GM12872 (cell line): ENCODE data around the gene SNRK.

Source experiments
- CTCF ChIP-seq: IDR thresholded peaks from 3 replicates; pipeline ENCODE4 v1.5.1; 2011; ENCODE audit warnings: low read depth, mild to moderate bottlenecking, low read length, moderate library complexity; ENCODE audit not compliant: insufficient read depth

Gene SNRK

DNA sequence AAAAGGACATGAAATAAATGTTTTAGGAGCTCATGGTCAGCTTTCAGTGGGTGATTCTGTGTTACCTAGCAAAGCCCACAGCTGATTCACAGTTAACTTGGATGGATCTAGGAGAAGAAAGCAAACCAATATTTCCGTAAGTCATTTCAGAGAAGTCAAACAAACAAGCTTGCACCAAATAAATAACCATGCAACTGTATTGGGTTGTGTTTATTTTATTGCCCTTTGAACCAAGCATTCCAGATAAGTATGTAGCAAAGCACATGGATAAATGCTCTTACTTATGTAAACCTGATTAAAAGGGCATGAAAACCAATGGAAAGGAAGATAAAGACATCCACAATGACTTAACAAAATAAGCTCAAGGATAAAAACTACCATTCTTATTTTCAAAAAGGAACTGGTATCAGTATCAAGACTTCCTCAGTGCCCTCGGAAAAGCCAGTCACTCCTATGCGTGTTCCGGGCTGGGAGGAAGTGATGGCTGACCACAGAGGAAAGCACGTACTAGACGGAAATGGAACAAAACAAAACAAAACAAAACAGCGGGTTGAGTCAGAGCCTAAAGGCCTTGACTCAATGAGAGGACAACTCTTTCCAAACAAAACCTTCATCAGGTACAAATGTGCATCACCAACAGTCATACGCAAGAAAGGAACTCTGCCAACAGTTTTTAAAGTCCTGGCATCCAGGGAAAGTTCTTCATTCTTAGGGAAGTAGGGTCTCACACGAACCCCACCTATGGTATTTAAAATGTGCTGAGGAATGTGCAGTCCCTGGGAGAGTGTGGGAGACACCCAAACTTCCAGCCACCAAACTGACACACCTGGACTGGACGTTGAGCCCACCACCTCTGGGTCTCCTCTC, 103.3 kb downstream of the SNRK start:
- no peak for TF ChIP-seq CTCF

GRCh38 chr3:43390255-43390588, 103.9 kb downstream of the SNRK start:
- no peak for TF ChIP-seq CTCF

- TF ChIP-seq CTCF, result no peak
Measured at GRCh38 chr3:43391621-43392020, 105.3 kb downstream of the SNRK start.

DNA sequence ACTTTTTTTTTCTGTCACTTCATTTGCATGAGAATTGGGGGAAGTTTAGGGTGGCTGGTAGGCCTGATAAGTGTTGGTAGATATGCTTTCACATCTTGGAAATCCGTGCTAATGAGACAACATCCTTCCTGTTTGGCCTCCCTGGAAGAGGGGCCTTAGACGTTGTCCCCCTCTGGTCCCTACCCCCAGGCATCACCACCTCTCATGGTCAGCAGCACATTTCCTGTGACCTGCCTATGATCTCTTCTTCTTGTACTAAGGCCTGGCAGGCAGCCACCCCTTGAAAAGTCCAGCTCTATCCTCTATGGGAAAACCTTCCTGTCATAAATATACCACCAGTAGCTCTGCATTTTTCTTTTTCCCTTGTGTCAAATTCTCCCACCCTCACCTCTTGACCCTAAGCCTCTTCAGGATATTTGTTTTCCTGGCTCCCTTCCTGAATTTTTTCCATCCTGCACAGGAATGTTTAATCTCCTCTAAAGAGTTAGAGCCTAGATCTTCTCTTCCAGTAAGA, 107.8 kb downstream of the SNRK start:
- no peak for TF ChIP-seq CTCF

DNA sequence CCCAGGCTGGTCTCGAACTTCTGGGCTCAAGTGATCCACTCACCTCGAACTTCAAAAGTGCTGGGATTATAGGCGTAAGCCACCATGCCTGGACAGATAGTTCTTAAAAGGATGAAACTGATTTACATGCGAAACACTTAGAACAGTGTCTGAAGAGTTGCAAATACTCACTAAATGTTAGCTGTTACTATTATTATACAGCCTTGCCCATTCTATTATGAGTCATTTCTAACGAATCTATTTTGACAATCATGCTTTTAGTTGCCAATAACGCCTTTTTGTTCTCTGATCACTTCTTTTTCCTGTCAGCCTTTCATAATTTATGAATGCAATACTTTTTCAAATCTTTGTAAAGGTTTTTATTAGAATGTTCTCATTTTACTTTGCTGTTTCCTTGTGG, 112.7 kb downstream of the SNRK start:
- TF ChIP-seq CTCF, result no peak

DNA sequence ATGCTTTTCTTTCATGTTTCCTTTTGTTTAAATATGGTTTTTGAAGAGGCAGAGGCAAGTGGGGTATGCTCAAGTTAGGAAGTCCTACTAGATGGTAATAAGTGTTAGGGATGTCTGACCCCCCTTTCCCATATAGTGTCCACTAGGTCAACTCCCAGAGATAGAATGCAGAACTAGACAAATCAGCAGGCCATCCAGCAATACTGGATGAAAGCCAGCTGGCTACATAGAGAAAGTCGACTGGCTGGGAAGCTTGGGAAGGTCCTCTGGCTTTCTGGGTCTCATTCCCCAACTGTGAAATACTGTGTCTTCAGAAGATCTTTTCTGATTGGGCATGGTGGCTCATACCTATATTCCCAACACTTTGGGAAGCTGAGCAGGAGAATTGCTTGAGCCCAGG, 113.8 kb downstream of the SNRK start:
- no peak for TF ChIP-seq CTCF
